H1 (cell line): Measurements from ENCODE around the gene ANKRD17. TPM values are rescaled to one million over a fixed set of nuclear protein-coding genes. Genes with fewer than 3 reads are reported as not detected.

Experiments
- CTCF ChIA-PET: fragments of 300-600 bp; sonication (Branson Sonifier 250); formaldehyde crosslinking; loops from one replicate; lab custom pipeline; 2021; ENCODE audit not compliant: partially characterized antibody; lab: Charles Lee
- POLR2A ChIA-PET: fragments of 300-600 bp; sonication (Branson Sonifier 250); formaldehyde crosslinking; loops from one replicate; lab custom pipeline; 2021; ENCODE audit warnings: inconsistent platforms; ENCODE audit not compliant: partially characterized antibody; lab: Charles Lee
- DNase-seq, 2 experiments: peaks; one replicate each; pipeline versions ENCODE4 v3.0.0 to v3.0.0-alpha.2; 2010 to 2022; ENCODE audit warnings: low spot score in 2 of 2, low read depth in 1 of 2, mixed read lengths in 1 of 2
- FAIRE-seq: peaks from 2 replicates; lab custom pipeline; 2011; peaks lifted over from hg19 to GRCh38; lab: Jason Lieb, UNC
- H2AFZ ChIP-seq: 2 replicates; pipeline ENCODE4 v1.8.1; 2012; ENCODE audit warnings: low read length, inconsistent platforms
- H2AK5ac ChIP-seq: 2 replicates; pipeline ENCODE4 v1.6.1; 2013; ENCODE audit warnings: low read depth, low read length
- H2BK120ac ChIP-seq: replicated peaks from 2 replicates; pipeline ENCODE3; 2013; ENCODE audit warnings: low read depth, low read length, inconsistent platforms
- H2BK12ac ChIP-seq: 2 replicates; pipeline ENCODE4 v1.6.1; 2013; ENCODE audit warnings: low read depth, low read length
- H2BK15ac ChIP-seq: 2 replicates; pipeline ENCODE4 v1.6.1; 2013; ENCODE audit warnings: low read length
- H2BK20ac ChIP-seq: 2 replicates; pipeline ENCODE4 v1.6.1; 2013; ENCODE audit warnings: low read length
- H2BK5ac ChIP-seq: 2 replicates; pipeline ENCODE4 v1.6.1; 2013; ENCODE audit warnings: low read depth, low read length
- H3K14ac ChIP-seq: 2 replicates; pipeline ENCODE4 v1.6.1; 2013; ENCODE audit warnings: inconsistent platforms; ENCODE audit not compliant: insufficient read length
- H3K18ac ChIP-seq: 2 replicates; pipeline ENCODE4 v1.6.1; 2013; ENCODE audit warnings: low read length; ENCODE audit errors: extremely low read depth
- H3K23ac ChIP-seq: 2 replicates; pipeline ENCODE4 v1.6.1; 2013; ENCODE audit warnings: inconsistent platforms; ENCODE audit not compliant: insufficient read length
- H3K23me2 ChIP-seq: 2 replicates; pipeline ENCODE4 v1.6.1; 2013; ENCODE audit warnings: low read depth, low read length
- H3K27ac ChIP-seq: 2 replicates; pipeline ENCODE4 v1.6.1; 2011; ENCODE audit warnings: low read depth, low read length, inconsistent platforms
- H3K27me3 ChIP-seq, 4 experiments: replicated peaks in 1 of 4; 1 replicate in 1 of 4; 2 replicates in 3 of 4; pipeline versions ENCODE4 v1.6.1 to v1.8.1; 2011 to 2013; ENCODE audit warnings: low read length in 3 of 4, mild to moderate bottlenecking in 3 of 4, inconsistent platforms in 2 of 4, mixed read lengths in 2 of 4, moderate library complexity in 1 of 4; ENCODE audit not compliant: control insufficient read depth in 3 of 4, insufficient read depth in 3 of 4; ENCODE audit errors: extremely low read depth in 1 of 4
- H3K36me3 ChIP-seq, 4 experiments: 2 replicates each; pipeline versions ENCODE4 v1.6.1 to v1.8.1; 2011 to 2013; ENCODE audit warnings: mild to moderate bottlenecking in 4 of 4, low read length in 3 of 4, moderate library complexity in 2 of 4, control low read depth in 1 of 4, inconsistent platforms in 1 of 4; ENCODE audit not compliant: insufficient read depth in 4 of 4, control insufficient read depth in 2 of 4
- H3K4ac ChIP-seq: replicated peaks from 2 replicates; pipeline ENCODE3; 2013; ENCODE audit warnings: low read length, low read depth, mixed read lengths, inconsistent platforms; ENCODE audit not compliant: insufficient read length
- H3K4me1 ChIP-seq, 4 experiments: replicated peaks in 1 of 4; 1 replicate in 1 of 4; 2 replicates in 3 of 4; pipeline versions ENCODE4 v1.6.1 to v1.8.1; 2011 to 2013; ENCODE audit warnings: low read length in 3 of 4, inconsistent platforms in 2 of 4, mixed read lengths in 1 of 4; ENCODE audit not compliant: insufficient read depth in 4 of 4, control insufficient read depth in 3 of 4
- H3K4me2 ChIP-seq, 2 experiments: 2 replicates each; pipeline versions ENCODE4 v1.6.1 to v1.8.1; 2011 to 2013; ENCODE audit warnings: low read depth in 2 of 2, low read length in 2 of 2, control low read depth in 1 of 2, inconsistent platforms in 1 of 2, mild to moderate bottlenecking in 1 of 2; ENCODE audit not compliant: insufficient read depth in 1 of 2
- H3K4me3 ChIP-seq, 4 experiments: fragments of 200-600, 300-600 bp in 1 of 4; sonication (generic), shearing (Covaris generic), sonication (Bioruptor Twin) in 1 of 4; 2 replicates each; pipeline versions ENCODE4 v1.5.1 to v1.8.1; 2011 to 2016; ENCODE audit warnings: low read length in 4 of 4, low read depth in 3 of 4, control low read depth in 2 of 4, inconsistent platforms in 2 of 4, mild to moderate bottlenecking in 2 of 4, mixed read lengths in 1 of 4, moderate library complexity in 1 of 4; ENCODE audit not compliant: insufficient read depth in 2 of 4; ENCODE audit errors: extremely low read depth in 1 of 4
- H3K56ac ChIP-seq: replicated peaks from 2 replicates; pipeline ENCODE3; 2013; ENCODE audit warnings: low read depth, mild to moderate bottlenecking, mixed read lengths, low read length, inconsistent platforms; ENCODE audit not compliant: insufficient read length
- H3K79me1 ChIP-seq: 2 replicates; pipeline ENCODE4 v1.6.1; 2013; ENCODE audit warnings: low read depth, low read length, control low read depth
- H3K79me2 ChIP-seq, 2 experiments: 2 replicates each; pipeline versions ENCODE4 v1.6.1 to v1.8.1; 2012 to 2013; ENCODE audit warnings: low read length in 2 of 2, mild to moderate bottlenecking in 2 of 2, inconsistent platforms in 1 of 2; ENCODE audit not compliant: insufficient read depth in 2 of 2, control insufficient read depth in 1 of 2
- H3K9ac ChIP-seq, 4 experiments: replicated peaks in 1 of 4; 1 replicate in 1 of 4; 2 replicates in 3 of 4; pipeline versions ENCODE4 v1.6.1 to v1.8.1; 2011 to 2013; ENCODE audit warnings: low read depth in 3 of 4, low read length in 3 of 4, control low read depth in 2 of 4, mild to moderate bottlenecking in 2 of 4, moderate library complexity in 2 of 4, inconsistent platforms in 1 of 4; ENCODE audit errors: extremely low read depth in 1 of 4
- H3K9me3 ChIP-seq, 2 experiments: 2 replicates each; pipeline versions ENCODE4 v1.6.1 to v1.8.1; 2012 to 2013; ENCODE audit warnings: mild to moderate bottlenecking in 2 of 2, moderate library complexity in 2 of 2, control low read depth in 1 of 2, inconsistent platforms in 1 of 2, low read depth in 1 of 2, low read length in 1 of 2, mixed read lengths in 1 of 2; ENCODE audit not compliant: insufficient read depth in 2 of 2
- H4K20me1 ChIP-seq, 2 experiments: replicated peaks in 1 of 2; 2 replicates each; pipeline versions ENCODE3 to v1.8.1; 2011 to 2013; ENCODE audit warnings: inconsistent platforms in 2 of 2, low read length in 2 of 2, mild to moderate bottlenecking in 1 of 2; ENCODE audit not compliant: insufficient read depth in 2 of 2, control insufficient read depth in 1 of 2
- H4K5ac ChIP-seq: 2 replicates; pipeline ENCODE4 v1.6.1; 2013; ENCODE audit warnings: low read length, low read depth, mixed read lengths, inconsistent platforms; ENCODE audit not compliant: insufficient read length
- H4K8ac ChIP-seq: 2 replicates; pipeline ENCODE4 v1.8.0; 2013; ENCODE audit warnings: mild to moderate bottlenecking, moderate library complexity, low read length, inconsistent platforms; ENCODE audit not compliant: insufficient read depth; ENCODE audit errors: extremely low read depth
- H4K91ac ChIP-seq: replicated peaks from 2 replicates; pipeline ENCODE3; 2013; ENCODE audit warnings: low read length, mixed read lengths, inconsistent platforms; ENCODE audit not compliant: insufficient read length
- BACH1 ChIP-seq: IDR thresholded peaks from 2 replicates; pipeline ENCODE4 v1.6.1; 2012; ENCODE audit warnings: low read length, improper control_type of control experiment
- CBX5 ChIP-seq: fragments of 300-800, 300-1000 bp; sonication (generic); IDR thresholded peaks from 2 replicates; pipeline ENCODE4 v1.7.1; 2016; ENCODE audit warnings: antibody characterized with exemption, low read length, low read depth
- CBX8 ChIP-seq: fragments of 300-800, 300-1000 bp; sonication (generic); IDR thresholded peaks from 2 replicates; pipeline ENCODE4 v1.7.1; 2016; ENCODE audit warnings: low read depth, low read length, borderline replicate concordance
- CHD2 ChIP-seq: IDR thresholded peaks from 2 replicates; pipeline ENCODE4 v1.6.1; 2012; ENCODE audit warnings: low read length, improper control_type of control experiment
- GTF2F1 ChIP-seq: IDR thresholded peaks from 2 replicates; pipeline ENCODE4 v1.6.1; 2012; ENCODE audit warnings: low read depth, low read length, improper control_type of control experiment, borderline replicate concordance
- JUND ChIP-seq: IDR thresholded peaks from 2 replicates; pipeline ENCODE4 v1.6.1; 2011; ENCODE audit warnings: mild to moderate bottlenecking, improper control_type of control experiment, low read length
- POLR2AphosphoS5 ChIP-seq: IDR thresholded peaks from 2 replicates; pipeline ENCODE4 v1.6.1; 2011; ENCODE audit warnings: low read depth, low read length
- RBBP5 ChIP-seq: IDR thresholded peaks from 2 replicates; pipeline ENCODE4 v1.7.1; 2012; ENCODE audit warnings: low read depth, mild to moderate bottlenecking, inconsistent platforms, low read length, moderate library complexity, borderline replicate concordance
- SIN3A ChIP-seq, 2 experiments: IDR thresholded peaks in 1 of 2; conservative IDR thresholded peaks in 1 of 2; 2 replicates each; pipeline ENCODE4 v1.6.1; 2011 to 2012; ENCODE audit warnings: low read length in 2 of 2, improper control_type of control experiment in 1 of 2, low read depth in 1 of 2, mild to moderate bottlenecking in 1 of 2
- SIRT6 ChIP-seq: IDR thresholded peaks from one replicate; pipeline ENCODE4 v1.7.1; 2012; ENCODE audit warnings: low read length, inconsistent platforms
- SP2 ChIP-seq: IDR thresholded peaks from 2 replicates; pipeline ENCODE4 v1.6.1; 2012; ENCODE audit warnings: mild to moderate bottlenecking, low read length, inconsistent platforms
- SUZ12 ChIP-seq: fragments of 200-600 bp; sonication (generic); IDR thresholded peaks from 2 replicates; pipeline ENCODE4 v1.6.1; 2012; ENCODE audit warnings: mild to moderate bottlenecking, inconsistent platforms, low read length, moderate library complexity, mixed read lengths
- TEAD4 ChIP-seq: IDR thresholded peaks from 2 replicates; pipeline ENCODE4 v1.6.1; 2012; ENCODE audit warnings: low read depth, low read length, inconsistent platforms, mixed read lengths
- WGBS, 2 experiments: shearing (Covaris generic) in 1 of 2; methylation state at CpG; one replicate each; pipeline versions ENCODE4 v1.1.6 to v1.1.7; 2013 to 2015; ENCODE audit warnings: low lambda C conversion rate in 2 of 2, mixed read lengths in 2 of 2, inconsistent platforms in 1 of 2, low coverage in 1 of 2, missing lambda C conversion rate in 1 of 2; ENCODE audit not compliant: insufficient replicate concordance in 2 of 2, insufficient coverage in 1 of 2, insufficient read length in 1 of 2; ENCODE audit errors: extremely low coverage in 1 of 2, missing lambda C conversion rate in 1 of 2; 5-methylcytosine and 5-hydroxymethylcytosine counted together
- polyA plus RNA-seq, 7 experiments: library from polyadenylated mRNA; depleted of rRNA in 3 of 7; stranded (reverse) in 5 of 7; unstranded in 2 of 7; fragments of >200 nt in 5 of 7; fragments of 200-250 nt in 2 of 7; gene quantifications; 1 replicate in 5 of 7; 2 replicates in 1 of 7; 4 replicates in 1 of 7; pipeline versions ENCODE4 v1.2.1 to v1.2.3, GENCODE V29; 2011 to 2013; ENCODE audit warnings: missing spikeins in 2 of 7, mixed read lengths in 2 of 7
- total RNA-seq: library from RNA; stranded (reverse); fragmentation: NEBNext Ultra II Directional; extraction: Animal tissue kit (Norgen Biotek cat#: 25700); gene quantifications from 2 replicates; pipeline ENCODE4 v1.2.1, GENCODE V29; 2021
- TF ChIP-seq, protein P1 (sequence below): IDR thresholded peaks from 2 replicates; pipeline ENCODE4 v1.6.1; 2012; ENCODE audit warnings: low read length, inconsistent platforms

ANKRD17 gene
- total and polyA plus RNA-seq, 2 of the 8 experiments (the other 6 are each of a cell fraction or from before 2014, with no cell fraction given): 42.4 to 93.7 TPM

DNA sequence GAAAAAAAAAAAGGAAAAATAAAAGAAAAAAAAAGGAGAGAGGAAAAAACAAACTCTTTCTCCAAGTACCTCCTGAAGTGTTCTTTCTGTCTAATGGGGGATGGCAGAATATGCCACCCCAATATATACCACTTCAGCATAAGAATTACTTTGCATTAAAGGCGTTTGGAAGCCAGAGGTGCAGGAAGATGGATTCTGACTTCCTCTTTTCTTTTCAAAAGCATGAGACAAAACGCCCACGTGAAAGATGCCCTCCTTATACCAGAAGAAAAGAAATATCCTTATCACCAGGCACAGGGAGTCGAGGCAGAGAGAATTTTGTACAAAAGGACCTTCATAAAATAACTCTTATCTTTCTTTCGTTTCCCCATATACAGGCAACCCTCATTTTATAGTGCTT lies 230.0 kb downstream of the ANKRD17 start:
- H3K4me3 ChIP-seq: no peak overlapping the region
- no peaks in the 10 kb centered on the region for H4K20me1 ChIP-seq
- H2AFZ ChIP-seq: no peak overlapping the region
- no peak overlapping the region for H2BK12ac ChIP-seq
- CTCF ChIA-PET: interaction anchor here (0.8 kb wide), 1 partner anchor 10 kb away, joined by 3 read pairs; no protein-coding TSS in a partner anchor
- no peak overlapping the region for H2BK15ac ChIP-seq
- H3K4me1 ChIP-seq: no peaks in the 10 kb centered on the region
- no peak overlapping the region for H3K14ac ChIP-seq
- no peak overlapping the region for H3K4me2 ChIP-seq
- no peak overlapping the region for H3K56ac ChIP-seq
- no peak overlapping the region for H3K23ac ChIP-seq
- H3K9ac ChIP-seq: no peak overlapping the region
- H4K8ac ChIP-seq: no peak overlapping the region
- H2BK20ac ChIP-seq: no peak overlapping the region
- no peaks in the 10 kb centered on the region for H3K9me3 ChIP-seq
- no peaks in the 10 kb centered on the region for H3K27me3 ChIP-seq
- DNase-seq: no peak
- no peaks in the 10 kb centered on the region for H3K79me2 ChIP-seq
- POLR2A ChIA-PET: no interaction called here
- no peak overlapping the region for H2AK5ac ChIP-seq
- H2BK120ac ChIP-seq: no peak overlapping the region
- 74% methylated on average over 5 of the region's 5 CpGs; no CpG with 5 or more reads in 1 of the 2 experiments for WGBS, 2 experiments
- no peak overlapping the region for H4K91ac ChIP-seq
- H3K4ac ChIP-seq: no peak overlapping the region
- no peaks in the 10 kb centered on the region for H3K79me1 ChIP-seq
- H4K5ac ChIP-seq: no peak overlapping the region
- H3K36me3 ChIP-seq: no peaks in the 10 kb centered on the region
- H3K23me2 ChIP-seq: no peaks in the 10 kb centered on the region
- H2BK5ac ChIP-seq: no peak overlapping the region
- FAIRE-seq: no peak
- no peak overlapping the region for H3K18ac ChIP-seq
- H3K27ac ChIP-seq: no peak overlapping the region
- TF ChIP-seq SP2 (no peak), BACH1 (no peak), SIRT6 (no peak), CHD2 (no peak), TEAD4 (no peak), RBBP5 (no peak), GTF2F1 (no peak), SIN3A (conservative IDR thresholded peaks at IDR 0.05 in 1 of 2, IDR thresholded peaks at IDR 0.05 in 1 of 2; ENCODE audit: low read depth in 1 of 2, low read length in 2 of 2) (no peak), POLR2AphosphoS5 (no peak), SUZ12 (no peak), CBX5 (no peak), JUND (no peak), CBX8 (no peak)
- TF ChIP-seq, protein P1, sequence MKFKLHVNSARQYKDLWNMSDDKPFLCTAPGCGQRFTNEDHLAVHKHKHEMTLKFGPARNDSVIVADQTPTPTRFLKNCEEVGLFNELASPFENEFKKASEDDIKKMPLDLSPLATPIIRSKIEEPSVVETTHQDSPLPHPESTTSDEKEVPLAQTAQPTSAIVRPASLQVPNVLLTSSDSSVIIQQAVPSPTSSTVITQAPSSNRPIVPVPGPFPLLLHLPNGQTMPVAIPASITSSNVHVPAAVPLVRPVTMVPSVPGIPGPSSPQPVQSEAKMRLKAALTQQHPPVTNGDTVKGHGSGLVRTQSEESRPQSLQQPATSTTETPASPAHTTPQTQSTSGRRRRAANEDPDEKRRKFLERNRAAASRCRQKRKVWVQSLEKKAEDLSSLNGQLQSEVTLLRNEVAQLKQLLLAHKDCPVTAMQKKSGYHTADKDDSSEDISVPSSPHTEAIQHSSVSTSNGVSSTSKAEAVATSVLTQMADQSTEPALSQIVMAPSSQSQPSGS: no peak
